Parathyroid adenoma (tissue), 2 donors: ENCODE results near the gene MSI2.
A peak's percentile ranks its signal among the peaks of the same experiment; 100 is the strongest.

Source experiments
- H2AFZ ChIP-seq: fragments of 300-600 bp; sonication (generic); one replicate; pipeline ENCODE4 v1.7.0; 2017; ENCODE audit warnings: antibody characterized with exemption, mild to moderate bottlenecking
- H3K27ac ChIP-seq: fragments of 300-600 bp; sonication (generic); one replicate; pipeline ENCODE4 v1.7.0; 2017
- H3K27me3 ChIP-seq: fragments of 300-600 bp; sonication (generic); one replicate; pipeline ENCODE4 v1.7.0; 2017; ENCODE audit warnings: low read length; ENCODE audit not compliant: control insufficient read depth, insufficient read depth
- H3K36me3 ChIP-seq: fragments of 300-600 bp; sonication (generic); one replicate; pipeline ENCODE4 v1.7.0; 2017; ENCODE audit warnings: low read length; ENCODE audit not compliant: control insufficient read depth, insufficient read depth
- H3K4me1 ChIP-seq: fragments of 300-600 bp; sonication (generic); one replicate; pipeline ENCODE4 v1.7.0; 2017; ENCODE audit warnings: control low read depth
- H3K4me2 ChIP-seq: fragments of 300-600 bp; sonication (generic); one replicate; pipeline ENCODE4 v1.7.0; 2017; ENCODE audit warnings: low read length
- H3K4me3 ChIP-seq: fragments of 300-600 bp; sonication (generic); one replicate; pipeline ENCODE4 v1.7.0; 2017; ENCODE audit warnings: low read depth, low read length
- H3K79me2 ChIP-seq: fragments of 300-600 bp; sonication (generic); one replicate; pipeline ENCODE4 v1.7.0; 2017; ENCODE audit warnings: control low read depth
- H3K9ac ChIP-seq: fragments of 300-600 bp; sonication (generic); one replicate; pipeline ENCODE4 v1.7.0; 2017; ENCODE audit warnings: mild to moderate bottlenecking
- H3K9me3 ChIP-seq: fragments of 300-600 bp; sonication (generic); one replicate; pipeline ENCODE4 v1.7.0; 2017; ENCODE audit warnings: low read length; ENCODE audit not compliant: control insufficient read depth
- TF ChIP-seq, protein P1 (sequence below): fragments of 300-600 bp; sonication (generic); IDR thresholded peaks from one replicate; pipeline ENCODE4 v1.7.0; 2017; ENCODE audit warnings: antibody characterized with exemption, mild to moderate bottlenecking
- donor health status: primary hyperparathyroidism.

Gene MSI2

DNA sequence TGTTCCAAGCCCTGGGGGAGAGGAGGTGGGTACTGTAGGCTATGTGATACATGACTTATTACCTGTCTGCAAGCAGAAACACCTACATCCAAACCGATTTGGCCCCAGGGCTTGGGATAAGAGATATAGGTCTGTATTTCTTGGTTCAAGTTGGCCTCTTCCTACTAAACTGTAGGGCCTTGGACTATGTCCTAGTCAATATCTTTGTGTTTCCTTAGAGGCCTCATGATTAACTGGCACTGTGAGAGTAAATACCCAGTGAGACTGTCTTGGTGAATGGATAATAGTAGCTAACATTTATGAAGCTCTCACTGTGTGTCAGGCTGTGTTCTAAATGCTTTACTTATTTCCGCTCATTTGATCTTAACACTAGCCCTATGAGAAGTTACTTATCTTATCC lies 70.0 kb downstream of the MSI2 start:
- peak overlapping the region; percentile 73 for H3K27ac ChIP-seq
- no peak overlapping the region for H3K4me2 ChIP-seq
- H3K79me2 ChIP-seq: peaks cover 68% of the 10 kb centered on the region
- H3K9me3 ChIP-seq: no peaks in the 10 kb centered on the region
- no peaks in the 10 kb centered on the region for H3K36me3 ChIP-seq
- H3K9ac ChIP-seq: no peak overlapping the region
- H3K27me3 ChIP-seq: no peaks in the 10 kb centered on the region
- peaks cover 54% of the 10 kb centered on the region for H3K4me1 ChIP-seq
- no peak overlapping the region for H3K4me3 ChIP-seq
- TF ChIP-seq, protein P1, sequence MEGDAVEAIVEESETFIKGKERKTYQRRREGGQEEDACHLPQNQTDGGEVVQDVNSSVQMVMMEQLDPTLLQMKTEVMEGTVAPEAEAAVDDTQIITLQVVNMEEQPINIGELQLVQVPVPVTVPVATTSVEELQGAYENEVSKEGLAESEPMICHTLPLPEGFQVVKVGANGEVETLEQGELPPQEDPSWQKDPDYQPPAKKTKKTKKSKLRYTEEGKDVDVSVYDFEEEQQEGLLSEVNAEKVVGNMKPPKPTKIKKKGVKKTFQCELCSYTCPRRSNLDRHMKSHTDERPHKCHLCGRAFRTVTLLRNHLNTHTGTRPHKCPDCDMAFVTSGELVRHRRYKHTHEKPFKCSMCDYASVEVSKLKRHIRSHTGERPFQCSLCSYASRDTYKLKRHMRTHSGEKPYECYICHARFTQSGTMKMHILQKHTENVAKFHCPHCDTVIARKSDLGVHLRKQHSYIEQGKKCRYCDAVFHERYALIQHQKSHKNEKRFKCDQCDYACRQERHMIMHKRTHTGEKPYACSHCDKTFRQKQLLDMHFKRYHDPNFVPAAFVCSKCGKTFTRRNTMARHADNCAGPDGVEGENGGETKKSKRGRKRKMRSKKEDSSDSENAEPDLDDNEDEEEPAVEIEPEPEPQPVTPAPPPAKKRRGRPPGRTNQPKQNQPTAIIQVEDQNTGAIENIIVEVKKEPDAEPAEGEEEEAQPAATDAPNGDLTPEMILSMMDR: no peak
- no peak overlapping the region for H2AFZ ChIP-seq

DNA sequence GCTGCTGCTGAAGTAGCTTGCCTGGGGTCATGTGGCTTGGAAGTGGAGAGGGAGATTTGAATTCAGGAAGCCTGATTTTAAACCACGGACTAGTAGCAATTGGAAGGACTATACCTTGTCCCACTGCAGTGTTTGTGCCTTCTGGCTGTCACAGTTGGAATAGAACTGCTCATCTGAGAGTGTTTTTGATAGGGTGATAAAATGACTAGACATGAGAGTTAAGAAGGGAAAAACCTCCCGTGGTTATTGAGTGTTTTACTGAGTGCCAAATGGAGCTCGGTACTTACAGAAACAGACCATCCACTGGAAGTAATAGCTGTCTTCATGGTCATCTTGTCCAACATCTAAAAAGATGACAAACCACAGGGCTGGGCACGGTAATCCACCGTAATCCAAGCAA lies 70.4 kb downstream of the MSI2 start:
- TF ChIP-seq, protein P1: no peak
- Histone ChIP-seq H2AFZ (no peak overlapping the region), H3K4me3 (no peak overlapping the region), H3K9me3 (no peaks in the 10 kb centered on the region), H3K27me3 (no peaks in the 10 kb centered on the region), H3K4me1 (peaks cover 54% of the 10 kb centered on the region), H3K4me2 (no peak overlapping the region), H3K9ac (no peak overlapping the region), H3K27ac (peak overlapping the region; percentile 73), H3K79me2 (peaks cover 67% of the 10 kb centered on the region), H3K36me3 (no peaks in the 10 kb centered on the region)

DNA sequence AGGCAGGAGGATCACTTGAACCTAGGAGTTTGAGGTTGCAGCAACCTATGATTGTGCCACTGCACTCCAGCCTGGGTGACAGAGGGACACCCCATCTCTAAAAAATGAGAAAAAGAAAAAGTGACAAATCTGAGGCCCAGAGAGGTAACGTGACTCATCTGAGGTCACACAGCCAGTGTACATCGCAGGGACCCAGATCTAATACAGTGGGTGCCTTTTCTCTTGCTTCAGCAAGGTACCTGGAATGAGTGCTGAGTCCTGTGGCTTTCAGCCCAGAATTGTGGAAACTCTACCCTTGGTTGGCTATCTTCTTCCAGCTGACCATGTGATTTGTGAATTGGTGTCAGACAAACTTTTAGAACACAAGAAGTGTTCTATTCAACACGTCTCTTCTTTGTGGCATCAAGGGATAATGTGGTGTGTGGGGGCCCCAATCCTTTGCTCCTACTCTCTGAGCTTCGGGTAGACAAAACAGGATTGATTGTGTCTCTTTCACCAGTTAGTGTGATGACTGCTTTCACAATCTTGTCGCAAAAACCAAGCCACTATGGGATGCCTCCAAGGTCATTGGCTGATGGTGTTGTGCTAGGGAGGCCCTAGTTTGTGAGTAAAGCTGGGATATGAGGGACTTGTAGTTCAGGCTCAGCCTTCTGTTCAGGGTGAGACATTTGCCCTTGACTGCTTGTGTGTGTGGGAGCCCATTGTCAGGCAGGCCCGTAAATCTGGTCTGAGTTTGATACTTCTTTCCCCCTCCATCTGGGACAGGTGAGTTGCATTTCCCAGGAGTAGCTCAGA lies 71.0 kb downstream of the MSI2 start:
- Histone ChIP-seq H3K79me2 (peaks cover 68% of the 10 kb centered on the region), H3K4me1 (peaks cover 54% of the 10 kb centered on the region), H2AFZ (no peak overlapping the region), H3K9me3 (no peaks in the 10 kb centered on the region), H3K36me3 (no peaks in the 10 kb centered on the region), H3K4me3 (no peak overlapping the region), H3K4me2 (peak overlapping the region; percentile 10), H3K9ac (no peak overlapping the region), H3K27ac (peak overlapping the region; percentile 73), H3K27me3 (no peaks in the 10 kb centered on the region)
- TF ChIP-seq, protein P1: no peak

DNA sequence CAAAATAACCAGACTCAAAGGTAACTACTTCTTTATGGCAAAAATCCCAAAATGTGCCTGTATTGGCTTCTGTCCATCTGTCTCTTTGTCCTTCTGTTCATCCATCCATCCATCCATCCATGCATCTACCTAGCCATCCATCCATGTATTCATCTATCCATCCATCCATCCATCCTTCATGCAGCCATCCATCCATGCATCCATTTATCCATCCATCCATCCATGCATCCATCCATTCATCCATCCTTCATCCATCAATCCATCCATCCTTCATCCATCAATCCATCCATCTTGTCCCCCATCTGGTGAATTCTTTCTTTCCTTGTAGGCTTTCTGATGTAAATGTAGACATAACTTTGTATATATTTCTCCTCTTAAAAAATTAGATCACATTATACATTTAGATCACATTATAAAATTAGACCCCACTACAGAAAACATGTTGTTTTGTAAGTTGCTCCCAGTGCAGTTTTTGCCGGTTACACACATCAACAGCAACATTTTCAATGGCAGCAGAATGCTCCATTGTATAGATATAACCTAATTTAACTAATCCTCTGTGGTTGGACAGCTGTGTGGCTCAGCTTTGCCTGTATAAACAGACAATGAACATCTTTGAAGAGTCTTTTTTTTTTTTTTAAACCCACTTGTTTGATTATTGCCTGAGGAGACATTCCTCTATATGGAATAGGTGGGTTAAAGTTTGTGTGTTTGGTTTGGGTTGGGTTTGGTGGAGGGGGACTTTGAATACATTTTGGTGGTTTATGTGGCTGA lies 72.0 kb downstream of the MSI2 start:
- TF ChIP-seq, protein P1: no peak
- no peaks in the 10 kb centered on the region for H3K27me3 ChIP-seq

More for the DNA sequence above, 72.0 kb downstream of the MSI2 start:
- no peaks in the 10 kb centered on the region for H3K36me3 ChIP-seq
- peaks cover 49% of the 10 kb centered on the region for H3K4me1 ChIP-seq
- no peak overlapping the region for H3K4me3 ChIP-seq
- peak overlapping the region; percentile 5 for H3K4me2 ChIP-seq
- peak overlapping the region; percentile 73 for H3K27ac ChIP-seq
- H3K9me3 ChIP-seq: no peaks in the 10 kb centered on the region
- H2AFZ ChIP-seq: no peak overlapping the region
- H3K9ac ChIP-seq: no peak overlapping the region
- peaks cover 67% of the 10 kb centered on the region for H3K79me2 ChIP-seq
